Liver (tissue), 3 donors: ENCODE measurements around the gene SLC66A2.
"Not testable (repeated sequence)": the region's sequence is repeated elsewhere in the genome, so short reads cannot be mapped to it uniquely, and the experiment has no call there.

Experiments used
- FOXA1 ChIP-seq: IDR thresholded peaks from 2 replicates; pipeline ENCODE4 v1.6.1; 2016; ENCODE audit warnings: antibody characterized with exemption
- GABPA ChIP-seq, 2 donors: IDR thresholded peaks in 1 of 2; conservative IDR thresholded peaks in 1 of 2; 2 replicates each; pipeline ENCODE4 v1.6.1; 2016; ENCODE audit warnings: antibody characterized with exemption in 2 of 2, mild to moderate bottlenecking in 1 of 2, moderate library complexity in 1 of 2
- NR2F2 ChIP-seq: IDR thresholded peaks from 2 replicates; pipeline ENCODE4 v1.6.1; 2016; ENCODE audit warnings: antibody characterized with exemption
- RAD21 ChIP-seq, 2 donors: IDR thresholded peaks; 2 replicates each; pipeline ENCODE4 v1.6.1; 2016; ENCODE audit warnings: antibody characterized with exemption in 2 of 2, mild to moderate bottlenecking in 2 of 2
- RXRA ChIP-seq, 2 donors: IDR thresholded peaks; 2 replicates each; pipeline ENCODE4 v1.6.1; 2017 to 2018; ENCODE audit warnings: antibody characterized with exemption in 2 of 2, mild to moderate bottlenecking in 1 of 2
- SP1 ChIP-seq: IDR thresholded peaks from 2 replicates; pipeline ENCODE4 v1.6.1; 2018; ENCODE audit warnings: antibody characterized with exemption, mild to moderate bottlenecking
- TAF1 ChIP-seq: conservative IDR thresholded peaks from 2 replicates; pipeline ENCODE4 v1.6.1; 2016; ENCODE audit warnings: antibody characterized with exemption, mild to moderate bottlenecking
- YY1 ChIP-seq: IDR thresholded peaks from 2 replicates; pipeline ENCODE4 v1.6.1; 2016; ENCODE audit warnings: antibody characterized with exemption, mild to moderate bottlenecking
- TF ChIP-seq, protein P1 (sequence below): fragments of 150-350 bp; IDR thresholded peaks from 2 replicates; pipeline ENCODE4 v1.5.1; 2017; ENCODE audit warnings: improper control_type of control experiment, low read depth, low read length; ENCODE audit not compliant: missing input control
- TF ChIP-seq, protein P2 (sequence below): IDR thresholded peaks from 2 replicates; pipeline ENCODE4 v1.6.1; 2016; ENCODE audit warnings: antibody characterized with exemption
- TF ChIP-seq, protein P3 (sequence below): IDR thresholded peaks from 2 replicates; pipeline ENCODE4 v1.6.1; 2016; ENCODE audit warnings: antibody characterized with exemption
- TF ChIP-seq, protein P4 (sequence below): IDR thresholded peaks from 2 replicates; pipeline ENCODE4 v1.6.1; 2016; ENCODE audit warnings: antibody characterized with exemption, mild to moderate bottlenecking
- TF ChIP-seq, protein P5 (sequence below): IDR thresholded peaks from 2 replicates; pipeline ENCODE4 v1.6.1; 2016; ENCODE audit warnings: antibody characterized with exemption
- donor health status: healthy.
- donor health status: healthy.

DNA sequence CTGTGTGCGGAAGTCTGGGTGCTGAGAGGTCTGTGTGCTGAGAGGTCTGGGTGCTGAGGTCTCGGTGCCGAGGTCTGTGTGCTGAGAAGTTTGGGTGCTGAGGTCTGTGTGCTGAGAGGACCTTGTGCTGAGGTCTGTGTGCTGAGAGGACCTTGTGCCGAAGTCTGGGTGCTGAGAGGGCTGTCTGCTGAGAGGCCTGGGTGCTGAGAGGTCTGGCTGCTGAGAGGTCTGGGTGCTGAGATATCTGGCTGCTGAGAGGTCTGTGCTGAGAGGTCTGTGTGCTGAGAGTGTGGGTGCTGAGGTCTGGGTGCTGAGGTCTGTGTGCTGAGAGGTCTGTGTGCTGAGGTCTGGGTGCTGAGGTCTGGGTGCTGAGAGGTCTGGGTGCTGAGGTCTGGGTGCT lies 86.5 kb downstream of the SLC66A2 start:
- TF ChIP-seq RXRA (IDR thresholded peaks at IDR 0.05); YY1; RAD21 (IDR thresholded peaks at IDR 0.05); TAF1; NR2F2; SP1; FOXA1; GABPA (IDR thresholded peaks at IDR 0.05 in 1 of 2, conservative IDR thresholded peaks at IDR 0.05 in 1 of 2): not testable (repeated sequence)
- TF ChIP-seq, protein P1, sequence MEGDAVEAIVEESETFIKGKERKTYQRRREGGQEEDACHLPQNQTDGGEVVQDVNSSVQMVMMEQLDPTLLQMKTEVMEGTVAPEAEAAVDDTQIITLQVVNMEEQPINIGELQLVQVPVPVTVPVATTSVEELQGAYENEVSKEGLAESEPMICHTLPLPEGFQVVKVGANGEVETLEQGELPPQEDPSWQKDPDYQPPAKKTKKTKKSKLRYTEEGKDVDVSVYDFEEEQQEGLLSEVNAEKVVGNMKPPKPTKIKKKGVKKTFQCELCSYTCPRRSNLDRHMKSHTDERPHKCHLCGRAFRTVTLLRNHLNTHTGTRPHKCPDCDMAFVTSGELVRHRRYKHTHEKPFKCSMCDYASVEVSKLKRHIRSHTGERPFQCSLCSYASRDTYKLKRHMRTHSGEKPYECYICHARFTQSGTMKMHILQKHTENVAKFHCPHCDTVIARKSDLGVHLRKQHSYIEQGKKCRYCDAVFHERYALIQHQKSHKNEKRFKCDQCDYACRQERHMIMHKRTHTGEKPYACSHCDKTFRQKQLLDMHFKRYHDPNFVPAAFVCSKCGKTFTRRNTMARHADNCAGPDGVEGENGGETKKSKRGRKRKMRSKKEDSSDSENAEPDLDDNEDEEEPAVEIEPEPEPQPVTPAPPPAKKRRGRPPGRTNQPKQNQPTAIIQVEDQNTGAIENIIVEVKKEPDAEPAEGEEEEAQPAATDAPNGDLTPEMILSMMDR, result not testable (repeated sequence)
- TF ChIP-seq, protein P2, sequence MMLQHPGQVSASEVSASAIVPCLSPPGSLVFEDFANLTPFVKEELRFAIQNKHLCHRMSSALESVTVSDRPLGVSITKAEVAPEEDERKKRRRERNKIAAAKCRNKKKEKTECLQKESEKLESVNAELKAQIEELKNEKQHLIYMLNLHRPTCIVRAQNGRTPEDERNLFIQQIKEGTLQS, result not testable (repeated sequence)
- TF ChIP-seq, protein P3, sequence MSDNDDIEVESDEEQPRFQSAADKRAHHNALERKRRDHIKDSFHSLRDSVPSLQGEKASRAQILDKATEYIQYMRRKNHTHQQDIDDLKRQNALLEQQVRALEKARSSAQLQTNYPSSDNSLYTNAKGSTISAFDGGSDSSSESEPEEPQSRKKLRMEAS, result not testable (repeated sequence)
- TF ChIP-seq, protein P4, sequence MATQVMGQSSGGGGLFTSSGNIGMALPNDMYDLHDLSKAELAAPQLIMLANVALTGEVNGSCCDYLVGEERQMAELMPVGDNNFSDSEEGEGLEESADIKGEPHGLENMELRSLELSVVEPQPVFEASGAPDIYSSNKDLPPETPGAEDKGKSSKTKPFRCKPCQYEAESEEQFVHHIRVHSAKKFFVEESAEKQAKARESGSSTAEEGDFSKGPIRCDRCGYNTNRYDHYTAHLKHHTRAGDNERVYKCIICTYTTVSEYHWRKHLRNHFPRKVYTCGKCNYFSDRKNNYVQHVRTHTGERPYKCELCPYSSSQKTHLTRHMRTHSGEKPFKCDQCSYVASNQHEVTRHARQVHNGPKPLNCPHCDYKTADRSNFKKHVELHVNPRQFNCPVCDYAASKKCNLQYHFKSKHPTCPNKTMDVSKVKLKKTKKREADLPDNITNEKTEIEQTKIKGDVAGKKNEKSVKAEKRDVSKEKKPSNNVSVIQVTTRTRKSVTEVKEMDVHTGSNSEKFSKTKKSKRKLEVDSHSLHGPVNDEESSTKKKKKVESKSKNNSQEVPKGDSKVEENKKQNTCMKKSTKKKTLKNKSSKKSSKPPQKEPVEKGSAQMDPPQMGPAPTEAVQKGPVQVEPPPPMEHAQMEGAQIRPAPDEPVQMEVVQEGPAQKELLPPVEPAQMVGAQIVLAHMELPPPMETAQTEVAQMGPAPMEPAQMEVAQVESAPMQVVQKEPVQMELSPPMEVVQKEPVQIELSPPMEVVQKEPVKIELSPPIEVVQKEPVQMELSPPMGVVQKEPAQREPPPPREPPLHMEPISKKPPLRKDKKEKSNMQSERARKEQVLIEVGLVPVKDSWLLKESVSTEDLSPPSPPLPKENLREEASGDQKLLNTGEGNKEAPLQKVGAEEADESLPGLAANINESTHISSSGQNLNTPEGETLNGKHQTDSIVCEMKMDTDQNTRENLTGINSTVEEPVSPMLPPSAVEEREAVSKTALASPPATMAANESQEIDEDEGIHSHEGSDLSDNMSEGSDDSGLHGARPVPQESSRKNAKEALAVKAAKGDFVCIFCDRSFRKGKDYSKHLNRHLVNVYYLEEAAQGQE, result not testable (repeated sequence)
- TF ChIP-seq, protein P5, sequence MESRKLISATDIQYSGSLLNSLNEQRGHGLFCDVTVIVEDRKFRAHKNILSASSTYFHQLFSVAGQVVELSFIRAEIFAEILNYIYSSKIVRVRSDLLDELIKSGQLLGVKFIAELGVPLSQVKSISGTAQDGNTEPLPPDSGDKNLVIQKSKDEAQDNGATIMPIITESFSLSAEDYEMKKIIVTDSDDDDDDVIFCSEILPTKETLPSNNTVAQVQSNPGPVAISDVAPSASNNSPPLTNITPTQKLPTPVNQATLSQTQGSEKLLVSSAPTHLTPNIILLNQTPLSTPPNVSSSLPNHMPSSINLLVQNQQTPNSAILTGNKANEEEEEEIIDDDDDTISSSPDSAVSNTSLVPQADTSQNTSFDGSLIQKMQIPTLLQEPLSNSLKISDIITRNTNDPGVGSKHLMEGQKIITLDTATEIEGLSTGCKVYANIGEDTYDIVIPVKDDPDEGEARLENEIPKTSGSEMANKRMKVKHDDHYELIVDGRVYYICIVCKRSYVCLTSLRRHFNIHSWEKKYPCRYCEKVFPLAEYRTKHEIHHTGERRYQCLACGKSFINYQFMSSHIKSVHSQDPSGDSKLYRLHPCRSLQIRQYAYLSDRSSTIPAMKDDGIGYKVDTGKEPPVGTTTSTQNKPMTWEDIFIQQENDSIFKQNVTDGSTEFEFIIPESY, result not testable (repeated sequence)
